DMS153 treated with DMSO at 0.1 percent for 48 hours (cell line): ENCODE measurements around the gene ZFPL1.

ENCODE experiments used
- DNase-seq: peaks from one replicate; lab custom pipeline; 2025; ENCODE audit not compliant: unreplicated experiment; lab: John Stamatoyannopoulos, UW

The ZFPL1 gene

DNA sequence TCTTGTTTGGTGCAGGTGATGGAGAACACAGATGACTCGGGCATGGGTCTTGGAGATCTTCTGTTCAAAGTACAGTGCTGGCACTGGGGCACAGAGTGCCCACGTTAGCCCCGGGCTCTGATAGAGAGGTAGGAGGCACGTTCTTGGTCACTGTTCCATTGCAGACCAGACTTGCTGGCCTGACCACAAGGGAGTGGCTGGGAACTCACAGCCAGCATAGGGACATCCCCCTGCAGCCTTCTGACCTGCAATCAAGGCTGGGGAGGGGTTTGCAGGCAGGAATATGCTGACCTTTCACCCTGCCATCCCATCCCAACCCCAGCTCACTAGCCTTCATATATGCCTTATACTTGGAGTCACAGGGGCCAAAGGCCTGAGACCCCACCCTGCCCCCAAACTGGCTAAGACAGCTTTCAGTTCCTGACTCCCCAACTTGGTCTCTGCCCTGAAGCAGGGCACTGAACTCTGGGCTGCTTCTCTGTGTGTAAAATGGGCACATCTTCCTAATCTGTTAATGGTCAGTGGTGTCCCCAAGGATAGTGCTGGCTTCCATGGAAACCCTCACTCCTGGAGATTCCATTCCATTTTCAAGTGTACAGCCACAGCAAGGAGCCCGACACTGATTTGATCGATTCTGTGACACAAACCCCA lies 42.7 kb downstream of the ZFPL1 start:
- DNase-seq: no peak

DNA sequence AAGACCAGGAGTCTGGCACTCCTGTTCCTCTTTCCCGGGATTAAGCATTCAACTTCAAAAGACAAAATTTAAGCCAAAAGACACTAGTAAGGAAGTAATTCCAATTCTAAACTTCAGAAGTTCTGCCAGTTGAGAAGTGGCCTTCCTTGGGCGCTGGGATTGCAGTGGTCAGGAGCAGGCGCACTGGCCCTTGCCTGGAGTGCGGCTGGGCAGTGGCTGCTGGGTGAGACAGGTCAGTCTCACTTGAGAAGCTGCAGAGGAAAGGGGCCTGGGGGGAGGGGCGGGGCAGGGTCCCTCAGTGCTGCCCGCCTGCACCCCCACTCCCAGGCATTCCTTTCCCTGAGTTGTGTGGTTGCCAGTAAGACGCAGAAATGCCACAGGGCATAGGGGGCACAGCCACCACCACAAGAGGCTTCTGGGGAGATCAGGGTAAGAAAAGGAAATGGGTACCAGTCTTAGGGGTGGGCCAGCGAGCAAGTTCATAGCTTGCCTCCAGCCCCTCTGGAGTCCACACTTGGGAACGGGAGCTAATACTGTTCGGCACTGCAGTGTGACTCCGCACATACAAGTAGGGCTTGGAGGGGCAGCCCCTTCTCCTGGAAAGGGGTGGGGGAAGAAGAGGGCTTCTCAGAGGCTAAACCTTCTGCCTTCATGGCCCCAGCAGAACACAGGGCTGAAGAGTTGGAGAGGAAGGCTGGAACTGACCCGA lies 43.6 kb downstream of the ZFPL1 start:
- DNase-seq: no peak

DNA sequence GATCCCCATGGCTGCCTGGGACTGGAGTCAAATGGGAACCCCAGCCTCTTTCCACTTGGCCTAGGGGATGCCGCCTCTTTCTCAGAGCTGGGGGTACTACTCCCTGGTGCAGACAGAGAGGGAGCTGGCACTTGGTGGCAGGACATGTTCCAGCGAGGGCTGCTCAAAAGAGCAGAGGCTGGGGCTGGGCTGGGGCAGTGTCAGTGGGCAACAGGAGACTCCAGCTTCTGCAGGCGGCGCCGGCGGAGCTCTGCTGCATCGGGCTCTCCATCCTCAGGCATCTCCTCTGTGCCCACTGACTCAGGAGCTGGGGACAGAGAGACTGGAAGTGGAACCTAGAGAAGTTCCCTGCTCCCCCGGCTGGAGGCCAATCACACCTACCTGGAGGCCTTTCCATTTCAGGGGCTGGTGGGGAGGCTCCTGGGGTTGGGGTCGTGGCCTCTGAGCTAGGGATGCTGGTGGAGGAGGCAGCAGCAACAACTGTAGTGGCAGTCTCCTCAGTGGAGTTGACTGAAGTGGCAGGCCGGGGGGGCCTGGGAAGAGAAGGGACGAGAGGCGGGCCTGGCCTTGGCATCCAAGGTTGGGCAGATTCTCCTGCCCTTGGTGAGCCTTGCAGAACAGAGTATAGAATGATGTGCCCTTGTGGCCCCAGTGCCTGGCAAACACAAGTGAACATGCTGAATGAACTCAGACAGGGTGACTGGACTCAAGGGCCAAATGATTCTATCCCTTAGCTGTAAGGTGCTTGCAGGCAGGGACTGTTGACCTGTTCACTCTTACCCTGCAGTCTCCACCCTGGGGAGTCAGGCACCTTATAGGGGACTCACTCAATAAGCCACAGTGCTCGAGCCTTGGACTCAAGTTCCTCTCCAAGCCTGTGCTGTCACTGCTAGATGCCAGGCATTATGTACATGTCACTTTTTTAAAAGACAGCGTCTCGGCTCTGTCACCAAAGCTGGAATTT lies 44.4 kb downstream of the ZFPL1 start:
- DNase-seq: no peak

DNA sequence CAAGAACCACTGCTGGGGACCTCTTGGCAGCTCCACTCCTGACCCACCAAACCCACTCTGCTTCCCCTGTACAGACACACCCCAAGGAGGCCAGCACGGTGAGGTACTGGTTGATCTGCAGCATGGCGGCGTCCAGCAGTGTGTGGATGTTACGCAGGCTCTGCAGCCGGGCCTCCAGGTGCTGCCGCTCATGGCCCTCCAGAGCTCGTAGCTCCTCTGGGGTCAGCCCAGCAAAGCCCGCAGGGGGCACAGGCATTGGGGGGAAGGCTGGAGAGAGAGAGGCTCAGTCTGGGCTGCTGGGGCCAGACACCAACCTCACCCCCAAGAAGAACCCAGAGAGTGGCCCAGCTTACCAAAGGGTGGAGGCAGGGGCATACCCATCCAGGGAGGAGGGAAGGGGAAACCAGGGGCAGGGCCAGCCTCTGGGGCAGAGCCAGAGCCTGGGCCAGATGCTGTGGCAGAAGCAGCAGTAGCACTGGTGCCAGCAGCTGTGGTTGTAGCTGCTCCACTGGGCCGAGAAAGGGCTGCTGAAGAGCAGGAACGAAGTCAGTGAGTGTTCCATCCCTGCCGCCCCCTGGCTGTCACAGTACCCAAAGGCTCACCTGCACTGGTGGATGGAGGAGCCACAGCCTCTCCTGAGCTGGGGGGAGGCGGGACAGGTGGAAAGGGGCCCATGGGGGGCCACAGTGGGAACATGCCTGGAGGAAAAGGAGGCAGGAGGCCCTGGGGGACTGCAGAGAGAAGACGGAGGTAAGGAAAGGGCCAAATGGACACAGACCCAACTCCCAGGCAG lies 45.8 kb downstream of the ZFPL1 start:
- DNase-seq: no peak

DNA sequence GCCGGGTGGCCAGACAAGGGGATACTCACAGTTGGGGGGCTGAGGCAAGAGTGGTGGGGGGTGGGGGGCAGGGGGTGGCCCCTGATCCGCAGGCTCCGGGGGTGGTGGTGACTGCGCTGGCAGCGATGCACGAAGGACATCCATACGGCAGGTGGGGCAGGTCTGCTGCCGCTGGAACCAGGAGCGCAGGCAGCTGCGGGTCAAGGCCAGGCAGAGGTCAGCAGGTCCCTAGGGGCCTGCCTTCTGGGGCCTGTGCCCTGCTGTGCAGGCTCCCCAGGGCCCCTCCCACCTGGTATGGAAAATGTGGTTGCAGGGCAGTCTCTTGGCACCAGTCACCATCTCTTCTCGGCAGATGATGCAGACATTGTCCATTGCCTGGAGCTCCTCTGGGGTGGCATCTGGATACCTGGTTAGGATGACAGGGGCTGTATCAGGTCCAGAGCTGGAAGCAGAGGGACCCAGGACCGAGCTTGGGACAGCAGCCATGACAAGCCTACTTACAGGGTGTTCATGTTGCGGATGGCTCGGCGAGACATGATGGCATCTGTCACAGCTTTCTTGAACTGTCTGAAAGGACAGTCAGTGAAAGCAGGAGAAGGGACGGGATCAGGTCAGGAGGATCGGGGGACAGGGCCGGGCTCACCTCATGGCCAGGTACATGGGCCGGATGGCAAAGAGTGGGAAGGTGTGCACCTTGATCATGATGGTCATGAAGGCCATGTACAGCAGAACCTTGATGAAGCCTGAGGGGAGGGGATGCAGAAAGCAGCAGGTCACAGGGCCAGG lies 46.8 kb downstream of the ZFPL1 start:
- no peak for DNase-seq

DNA sequence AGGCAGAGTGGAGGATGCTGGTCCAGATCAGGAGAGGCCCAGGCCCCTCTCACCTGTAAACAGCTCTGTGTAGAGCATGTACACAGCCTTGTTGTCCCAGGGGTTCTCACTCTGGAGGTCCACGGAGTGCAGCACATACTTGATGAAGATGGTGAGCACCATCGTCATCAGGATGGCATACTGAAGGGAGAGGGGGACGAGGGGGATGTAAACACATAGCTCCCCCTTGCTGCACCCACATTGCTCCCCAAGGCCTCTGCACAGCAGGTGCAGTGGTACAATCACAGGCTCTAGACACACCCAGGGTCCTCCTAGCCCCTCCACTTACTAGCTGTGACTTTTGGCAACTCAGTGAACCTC lies 47.4 kb downstream of the ZFPL1 start:
- DNase-seq: no peak

DNA sequence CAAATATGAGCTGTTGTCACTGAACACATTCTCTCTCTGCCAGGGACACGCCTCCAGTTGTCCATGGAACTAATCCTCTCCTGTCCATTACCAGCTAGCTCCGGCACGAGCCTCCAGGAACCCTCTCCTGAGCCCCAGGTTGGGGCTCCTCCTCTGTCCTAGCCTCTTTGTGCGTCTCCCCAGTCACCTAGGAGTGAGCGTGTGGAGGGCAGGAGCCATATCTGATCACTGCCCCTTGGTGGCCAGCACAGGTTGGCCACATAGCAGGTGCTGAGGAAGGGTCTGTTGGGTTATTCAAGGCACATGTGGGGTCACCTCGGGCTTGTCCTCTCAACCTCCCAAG lies 47.8 kb downstream of the ZFPL1 start:
- DNase-seq: no peak

DNA sequence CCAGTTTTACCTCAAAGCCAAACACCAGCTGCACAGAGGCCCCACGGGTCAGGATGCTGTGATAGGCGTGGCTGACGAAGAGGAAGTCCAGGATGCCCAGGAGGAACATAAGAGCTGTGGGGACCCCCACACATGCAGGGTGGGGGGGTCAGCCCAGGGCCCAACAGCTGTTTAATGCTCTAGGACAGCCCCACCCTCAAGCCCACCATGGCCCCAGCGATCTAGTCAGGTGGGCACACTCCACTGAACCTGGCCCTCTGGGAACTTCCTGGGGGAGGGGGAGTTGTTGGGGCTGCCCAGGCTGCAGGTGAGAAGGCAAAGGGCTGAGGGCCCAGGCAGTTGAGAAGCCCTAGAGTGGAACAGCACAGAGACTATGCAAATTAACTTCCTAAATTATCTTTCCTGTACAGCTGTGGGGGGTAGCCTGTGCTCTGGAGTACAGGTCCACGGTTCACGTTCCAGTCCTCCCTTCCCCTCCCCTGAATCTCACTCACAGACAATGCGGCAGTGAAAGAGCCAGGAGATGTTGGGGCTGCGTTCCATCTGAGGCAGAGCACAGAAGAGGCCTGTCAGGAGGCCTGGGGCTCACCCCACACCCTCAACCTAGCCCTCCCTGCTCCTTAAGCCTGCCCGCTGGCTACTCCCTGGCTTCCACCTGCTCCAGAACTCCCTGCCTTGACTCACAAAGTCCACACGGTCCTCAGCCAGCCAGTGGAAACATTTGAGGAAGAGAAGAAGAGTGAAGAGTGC lies 48.4 kb downstream of the ZFPL1 start:
- DNase-seq: no peak

DNA sequence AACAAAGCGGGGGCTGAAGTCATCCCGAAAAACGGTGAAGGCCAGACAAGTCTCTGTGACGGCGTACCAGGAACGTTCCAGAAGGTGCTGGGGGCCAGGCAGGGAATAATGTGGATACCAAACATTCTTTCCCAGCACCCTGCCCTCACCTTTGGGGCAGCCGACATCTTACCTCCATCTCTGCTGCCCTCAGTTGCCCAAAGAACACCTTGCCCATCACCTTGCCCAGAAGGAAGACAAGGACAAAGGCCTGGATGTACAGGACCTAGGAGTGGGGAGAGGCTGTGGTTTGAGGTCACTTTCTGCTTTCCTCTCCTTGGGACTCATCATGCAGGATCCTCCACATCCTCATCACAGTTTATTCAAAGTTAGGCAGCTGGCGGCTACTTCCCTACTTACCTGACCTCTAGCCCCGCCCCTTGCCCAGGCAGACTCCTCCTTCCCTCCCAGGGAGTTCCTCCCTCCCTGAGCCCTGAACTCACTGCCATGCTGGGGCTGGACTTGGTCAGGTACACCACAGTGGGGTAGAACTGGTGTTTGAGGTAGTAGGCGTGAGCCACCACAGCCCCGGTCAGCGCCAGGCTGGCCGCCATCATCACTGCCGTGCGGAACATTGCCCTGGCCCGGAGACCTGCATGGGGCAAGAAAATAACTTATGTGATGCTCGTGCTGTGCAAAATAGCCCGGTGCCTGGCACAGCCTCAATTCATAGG lies 49.1 kb downstream of the ZFPL1 start:
- no peak for DNase-seq

DNA sequence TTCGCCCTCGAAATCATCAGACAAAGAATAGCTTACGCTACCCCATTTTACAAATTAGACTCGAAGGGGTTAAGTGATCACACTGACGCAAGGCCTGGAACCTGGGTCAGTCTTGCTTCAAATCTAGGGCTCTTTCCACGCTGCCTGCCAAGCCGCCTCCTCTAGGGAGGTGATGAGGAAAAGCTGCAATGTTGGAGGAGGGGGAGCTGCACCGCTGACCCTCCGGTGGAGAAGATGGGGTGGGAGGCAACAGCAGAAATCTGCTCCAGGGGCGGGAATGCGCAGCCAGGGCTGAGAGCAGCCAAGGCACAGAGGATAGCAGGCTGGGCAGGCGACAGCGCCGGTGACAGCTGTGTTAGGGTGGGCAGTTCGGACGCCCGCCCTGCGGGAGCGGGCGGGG lies 49.7 kb downstream of the ZFPL1 start:
- no peak for DNase-seq

DNA sequence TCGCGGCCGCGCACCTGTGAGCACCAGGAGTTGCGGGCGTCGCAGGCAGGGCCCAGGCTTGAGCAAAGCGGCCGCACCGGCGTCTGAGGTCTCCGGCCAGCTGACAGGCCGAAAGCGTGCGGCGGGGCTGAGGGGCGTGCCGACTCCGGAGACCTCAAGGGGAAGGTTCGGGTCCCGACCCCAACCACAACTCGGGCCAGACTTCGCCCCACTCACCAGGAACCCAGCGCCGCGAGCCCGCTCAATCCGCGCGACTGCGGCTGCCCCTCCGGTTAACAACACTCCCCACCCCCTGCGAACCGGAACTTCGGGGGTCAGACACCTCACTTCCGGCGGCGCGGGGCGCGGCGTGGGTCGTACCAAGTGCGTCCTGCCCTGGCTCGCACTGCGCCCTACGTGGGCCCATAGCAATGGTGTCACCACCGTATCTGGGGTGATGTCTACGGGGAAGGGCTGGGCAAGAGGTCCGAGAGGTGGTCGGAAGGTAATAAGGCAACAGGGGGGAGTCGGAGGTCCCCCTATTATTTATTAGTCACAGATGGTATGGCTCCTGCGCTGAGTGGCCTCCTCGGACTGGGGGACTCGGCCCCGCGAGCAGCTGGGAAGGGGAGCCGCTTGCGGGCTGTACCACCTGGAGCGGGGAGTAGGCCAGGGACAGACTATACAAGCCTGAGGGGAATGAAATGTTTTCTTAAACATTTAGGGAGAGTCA lies 50.4 kb downstream of the ZFPL1 start, which contains the start of gene SYVN1:
TSS of gene SYVN1 (minus strand) at position 280 of the 712 bp plus-strand sequence. CDS start 918 bp downstream, outside the sequence.
- no peak for DNase-seq

DNA sequence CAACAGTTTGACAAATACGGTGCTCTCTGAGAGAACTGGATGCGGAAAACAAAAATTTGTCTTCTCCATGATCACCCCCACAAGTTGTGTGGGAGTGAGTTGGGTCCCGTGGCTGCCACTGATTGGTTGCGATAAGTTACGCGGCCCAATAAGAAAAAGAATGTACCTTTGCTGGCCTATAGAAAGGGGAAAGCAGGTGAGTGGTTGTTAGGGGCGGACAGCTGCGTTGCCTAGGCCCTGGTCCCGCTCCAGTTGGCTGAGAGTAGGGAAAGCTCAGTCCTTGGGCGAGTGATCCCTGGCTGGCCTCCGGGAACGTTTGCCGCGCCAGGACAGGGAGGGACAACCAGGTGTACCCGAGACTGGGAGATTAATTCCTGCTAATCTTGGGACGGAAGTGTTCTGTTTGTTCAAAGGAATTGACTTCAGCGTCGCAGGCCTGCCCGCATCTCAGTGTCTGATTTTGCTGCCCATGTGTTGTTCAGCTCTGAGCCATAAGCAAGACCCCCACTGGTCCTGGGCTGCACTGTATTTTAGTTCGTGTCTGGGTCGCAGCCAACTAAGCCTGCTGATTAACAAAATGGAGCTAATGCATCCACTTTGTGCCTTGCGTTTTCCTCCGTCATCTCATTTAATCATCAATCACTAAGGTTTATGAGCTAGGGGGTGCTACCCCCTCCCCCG lies 51.1 kb downstream of the ZFPL1 start:
- peak; percentile 97 for DNase-seq

DNA sequence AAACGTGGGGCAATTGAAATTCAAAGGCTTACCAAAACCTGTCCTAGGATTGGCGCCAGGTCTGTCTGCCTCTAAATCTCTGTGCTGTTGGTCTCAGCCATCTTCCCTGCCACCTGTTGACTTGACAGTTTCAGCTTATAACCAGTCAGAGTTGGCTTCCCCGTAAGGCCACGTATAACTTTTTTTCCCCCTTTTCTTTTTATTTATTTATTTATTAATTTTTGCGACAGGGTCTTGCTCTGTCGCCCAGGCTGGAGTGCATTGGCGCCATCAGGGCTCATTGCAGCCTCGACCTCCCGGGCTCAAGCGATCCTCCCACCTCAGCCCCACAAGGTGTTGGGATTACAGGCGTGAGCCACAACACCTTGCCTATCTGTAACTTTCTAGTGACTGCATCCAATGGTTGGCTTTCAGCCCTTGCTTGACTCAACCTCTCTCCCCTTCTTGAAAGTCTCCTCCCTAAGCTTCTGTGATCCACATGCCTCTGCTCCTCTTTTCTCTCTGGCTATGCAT lies 51.7 kb downstream of the ZFPL1 start:
- no peak for DNase-seq

DNA sequence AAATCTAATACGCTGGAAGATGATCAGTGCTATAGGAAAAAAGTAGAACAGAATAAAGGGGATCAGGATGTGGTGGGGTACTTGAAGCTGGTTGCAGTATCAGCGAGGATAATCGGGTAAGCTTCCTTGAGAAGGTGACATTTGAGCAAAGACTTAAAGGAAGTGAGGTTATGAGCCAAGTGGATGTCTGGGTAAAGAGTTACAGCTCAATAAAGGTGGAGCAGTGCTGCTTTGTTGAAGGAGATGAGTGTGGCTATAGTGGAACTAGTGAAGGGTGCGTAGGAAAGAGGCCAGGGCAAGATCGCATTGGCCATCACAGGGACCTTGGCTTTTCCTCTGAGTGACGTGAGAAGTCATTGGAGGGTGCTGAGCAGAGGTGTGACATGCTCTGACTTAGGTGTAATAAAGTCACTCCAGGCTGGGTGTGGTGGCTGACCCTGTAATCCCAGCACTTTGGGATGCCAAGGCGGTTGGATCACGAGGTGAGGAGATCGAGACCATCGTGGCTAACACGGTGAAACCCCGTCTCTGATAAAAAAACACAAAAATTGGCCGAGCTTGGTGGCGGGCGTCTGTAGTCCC lies 52.6 kb downstream of the ZFPL1 start:
- no peak for DNase-seq
